GM19193 (cell line): ENCODE data around the gene DENND5A.

Experiments used
- POLR2A ChIP-seq: IDR thresholded peaks from 4 replicates; pipeline ENCODE4 v1.6.1; 2011; ENCODE audit not compliant: insufficient read depth, insufficient read length; ENCODE audit errors: extremely low read depth

Gene DENND5A

DNA sequence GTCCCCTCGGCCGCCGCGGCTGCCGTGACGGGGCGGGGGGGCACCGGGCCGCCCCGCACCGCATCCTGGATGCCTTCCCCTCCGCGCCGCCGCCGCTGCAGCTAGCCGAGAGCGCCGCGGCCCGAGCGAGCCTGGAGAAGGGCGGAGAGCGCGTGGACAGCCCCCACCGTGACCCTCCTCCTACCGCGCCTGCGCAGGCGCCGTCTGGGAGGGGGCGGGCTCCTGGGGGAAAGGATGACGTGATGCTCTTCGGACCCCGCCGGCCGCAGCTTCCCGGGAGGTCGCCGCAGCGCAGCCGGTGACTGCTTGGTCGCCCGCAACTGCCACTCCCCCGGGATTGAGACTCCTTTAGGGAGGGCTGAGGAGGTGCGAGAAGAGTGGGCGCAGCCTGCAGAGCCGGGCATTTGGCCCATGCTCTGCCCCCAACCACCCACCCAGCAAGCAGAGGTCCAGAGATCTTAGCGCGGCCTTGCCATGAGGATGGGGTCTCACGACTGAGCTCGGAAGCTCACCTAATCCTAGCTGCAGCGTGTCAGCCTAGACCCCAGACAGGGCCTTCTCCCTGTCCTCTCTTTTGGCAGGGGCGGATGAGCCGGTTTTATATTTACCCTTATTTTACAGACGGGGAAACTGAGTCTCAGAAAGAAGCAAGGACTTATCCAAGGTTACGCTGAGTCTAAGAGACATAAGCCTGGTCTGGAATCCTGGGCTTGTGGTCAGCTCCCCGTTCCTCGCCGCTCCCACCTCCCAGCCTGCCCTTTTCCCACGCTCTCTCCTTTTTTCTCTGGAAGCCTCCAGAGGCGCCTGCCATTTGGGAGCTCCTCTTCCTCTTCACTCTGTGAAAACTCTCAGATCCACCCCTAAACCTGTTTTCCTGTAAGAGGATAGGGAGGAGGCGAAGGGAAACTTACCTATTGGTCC, at the start of gene DENND5A:
DENND5A (minus strand) TSS at position 140 of the 921 bp plus-strand sequence. CDS start 281 bp downstream, outside the sequence.
- TF ChIP-seq POLR2A, result peak; percentile 49

DNA sequence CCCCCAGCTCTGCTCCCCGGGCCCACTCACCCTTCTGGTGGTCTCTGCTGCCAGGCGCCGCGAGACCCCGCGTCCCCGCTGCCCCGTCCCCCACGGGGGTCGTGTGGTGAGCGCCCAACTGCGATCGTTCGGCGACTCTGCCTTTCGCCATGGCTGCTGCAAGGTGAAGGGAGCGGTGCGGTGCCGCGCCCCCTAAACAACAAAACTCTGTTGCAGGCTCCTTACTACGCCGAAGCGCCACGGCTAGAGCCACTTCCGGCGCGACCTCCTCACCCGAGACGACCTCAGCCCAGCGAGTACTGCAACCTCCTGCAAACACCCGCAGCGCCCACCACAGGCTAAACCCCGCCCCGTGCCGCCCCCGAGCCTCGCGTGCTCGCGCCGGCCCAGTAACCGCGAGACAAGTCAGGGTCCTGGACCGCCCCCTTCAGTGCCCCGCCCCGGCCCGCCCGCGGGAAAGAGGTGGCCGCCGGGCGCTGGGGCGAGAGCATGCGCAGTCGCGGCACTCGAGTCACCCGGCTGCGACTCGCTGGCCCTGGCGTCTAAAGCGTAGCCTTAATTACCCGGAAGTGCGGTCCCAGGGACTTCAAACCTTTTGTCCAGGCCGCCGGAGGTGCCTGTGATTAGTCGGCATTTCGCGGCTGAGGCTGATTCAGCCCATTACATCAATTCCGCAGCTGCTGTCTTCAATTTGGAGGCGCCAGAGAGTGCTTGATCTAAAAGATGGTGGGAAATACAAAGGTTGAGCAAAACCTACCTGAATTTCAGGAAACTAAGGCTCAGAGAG, 49.3 kb upstream of the DENND5A start, which contains the start of gene TMEM41B:
TMEM41B (minus strand) TSS at position 303 of the 787 bp plus-strand sequence; CDS start at position 151, 152 bp downstream.
- TF ChIP-seq POLR2A, result peak; percentile 83

DNA sequence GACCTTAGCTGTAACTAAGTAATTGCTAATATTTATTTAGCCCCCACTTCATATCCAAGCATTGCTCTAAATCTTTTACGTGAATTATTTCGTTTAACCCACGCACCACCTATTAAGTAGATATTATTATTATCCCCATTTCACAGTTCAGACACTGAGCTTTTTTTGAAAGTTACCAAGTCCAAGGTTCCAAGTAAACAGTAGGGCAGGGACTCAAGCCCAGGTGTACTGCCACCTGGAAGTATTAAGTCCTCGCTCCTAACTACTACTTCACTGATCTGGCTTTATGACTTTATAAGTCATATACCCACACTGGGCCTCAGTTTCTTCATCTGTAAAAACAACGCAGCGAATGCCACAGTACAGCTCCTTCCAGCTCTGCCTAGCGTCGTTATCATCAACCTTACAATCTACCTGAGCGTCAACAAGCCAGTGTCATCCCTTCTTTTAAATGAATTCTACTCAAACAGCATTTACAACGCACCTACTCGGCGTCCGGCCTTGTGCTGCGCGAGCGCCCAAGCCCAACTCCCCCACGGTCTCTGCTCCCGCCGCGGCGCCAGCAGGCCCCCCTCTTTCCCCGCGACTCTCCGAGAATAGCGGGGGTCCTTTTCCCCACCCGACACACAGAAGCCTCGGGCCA, 48.6 kb upstream of the DENND5A start:
- TF ChIP-seq POLR2A, result no peak

DNA sequence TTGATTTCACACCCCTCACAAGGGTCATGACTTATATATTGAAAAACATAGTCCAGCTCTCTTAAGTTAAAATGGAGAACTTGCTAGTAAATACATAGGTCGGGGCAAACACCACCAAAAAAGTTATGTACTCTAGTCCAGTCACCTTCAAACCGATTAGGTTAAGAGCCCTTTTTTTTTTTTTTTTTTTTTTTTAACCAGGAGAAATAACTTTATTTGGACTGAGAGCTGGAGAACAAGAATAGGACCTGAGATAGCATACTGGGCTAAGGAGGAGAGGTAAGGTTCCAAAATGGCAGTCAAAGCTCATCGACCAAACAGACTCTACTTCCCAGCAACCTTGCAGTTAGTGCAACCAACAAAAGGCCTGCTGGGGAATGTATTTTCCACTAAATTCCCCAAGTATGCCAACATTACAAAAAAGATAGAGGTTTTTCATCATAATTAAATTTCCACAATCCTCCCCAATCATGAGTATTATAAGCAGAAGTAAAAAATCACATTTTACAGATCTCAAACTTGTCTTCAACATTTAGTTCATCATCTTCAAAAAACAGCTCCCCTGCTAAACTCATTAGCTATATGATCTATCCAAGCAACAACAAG, 45.4 kb upstream of the DENND5A start:
- no peak for TF ChIP-seq POLR2A

DNA sequence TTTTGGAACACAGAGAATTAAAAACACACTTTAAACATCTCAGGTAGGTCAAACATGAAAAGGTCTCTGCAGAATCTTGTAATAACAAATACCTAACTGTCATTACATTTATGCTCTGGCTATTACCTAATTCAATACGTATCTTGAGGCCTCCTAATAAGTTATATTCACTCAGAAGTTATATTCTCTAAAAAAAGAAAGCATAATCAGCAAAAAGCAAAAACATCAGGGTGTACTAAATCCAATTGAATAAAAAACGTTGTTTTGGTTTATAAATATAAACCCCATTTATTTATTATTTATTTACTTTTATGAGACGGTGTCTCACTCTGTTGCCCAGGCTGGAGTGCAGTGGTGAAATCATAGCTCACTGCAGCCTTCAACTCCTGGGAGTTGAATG, 39.0 kb upstream of the DENND5A start:
- no peak for TF ChIP-seq POLR2A

DNA sequence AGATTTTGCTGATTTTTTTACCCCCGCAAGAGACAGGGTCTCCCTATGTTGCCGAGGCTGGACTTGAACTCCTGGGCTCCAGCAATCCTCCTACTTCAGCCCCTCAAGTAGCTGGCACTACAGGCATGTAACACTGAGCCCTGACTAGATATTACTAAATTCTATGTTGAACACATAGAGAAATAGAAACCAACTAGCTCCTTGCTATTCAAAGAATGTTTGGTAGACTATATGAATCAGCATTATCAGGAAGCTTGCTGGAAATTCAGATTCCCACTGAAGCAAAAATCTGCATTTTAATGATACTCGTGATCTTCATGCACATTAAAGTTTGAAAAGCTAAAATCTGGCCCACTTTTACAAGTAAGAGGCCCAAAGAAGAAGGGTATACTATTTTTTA, 37.3 kb upstream of the DENND5A start:
- no peak for TF ChIP-seq POLR2A

DNA sequence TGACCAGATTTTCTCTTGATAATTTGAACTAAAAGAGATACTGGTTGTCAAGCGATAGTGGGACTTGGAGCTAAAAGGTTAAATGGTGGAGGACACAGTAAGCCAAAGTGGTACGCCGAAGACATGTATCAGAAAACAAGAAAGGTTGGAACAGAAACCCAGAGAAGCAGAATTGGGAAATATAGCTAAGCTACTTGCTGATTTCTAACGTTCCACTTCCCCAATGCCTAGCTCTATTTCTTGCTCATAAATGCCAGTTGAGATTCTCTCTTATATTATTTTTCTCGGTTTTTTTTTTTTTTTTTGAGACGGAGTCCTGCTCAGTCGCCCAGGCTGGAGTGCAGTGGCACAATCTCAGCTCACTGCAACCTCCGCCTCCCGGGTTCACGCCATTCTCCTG, 36.6 kb upstream of the DENND5A start:
- TF ChIP-seq POLR2A, result no peak

DNA sequence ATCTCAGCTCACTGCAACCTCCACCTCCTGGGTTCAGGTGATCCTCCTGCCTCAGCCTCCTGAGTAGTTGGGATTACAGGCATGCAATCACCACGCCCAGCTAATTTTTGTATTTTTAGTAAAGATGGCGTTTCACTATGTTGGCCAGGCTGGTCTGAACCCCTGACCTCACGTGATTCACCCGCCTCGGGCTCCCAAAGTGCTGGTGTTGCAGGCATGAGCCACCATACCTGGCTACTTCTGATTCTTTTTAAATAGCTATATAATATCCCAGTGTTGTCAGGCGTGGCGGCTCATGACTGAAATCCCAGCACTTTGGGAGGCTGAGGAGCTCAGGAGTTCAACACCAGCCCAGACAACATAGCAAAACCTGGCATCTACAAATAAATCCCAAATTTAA, 28.5 kb upstream of the DENND5A start:
- no peak for TF ChIP-seq POLR2A

DNA sequence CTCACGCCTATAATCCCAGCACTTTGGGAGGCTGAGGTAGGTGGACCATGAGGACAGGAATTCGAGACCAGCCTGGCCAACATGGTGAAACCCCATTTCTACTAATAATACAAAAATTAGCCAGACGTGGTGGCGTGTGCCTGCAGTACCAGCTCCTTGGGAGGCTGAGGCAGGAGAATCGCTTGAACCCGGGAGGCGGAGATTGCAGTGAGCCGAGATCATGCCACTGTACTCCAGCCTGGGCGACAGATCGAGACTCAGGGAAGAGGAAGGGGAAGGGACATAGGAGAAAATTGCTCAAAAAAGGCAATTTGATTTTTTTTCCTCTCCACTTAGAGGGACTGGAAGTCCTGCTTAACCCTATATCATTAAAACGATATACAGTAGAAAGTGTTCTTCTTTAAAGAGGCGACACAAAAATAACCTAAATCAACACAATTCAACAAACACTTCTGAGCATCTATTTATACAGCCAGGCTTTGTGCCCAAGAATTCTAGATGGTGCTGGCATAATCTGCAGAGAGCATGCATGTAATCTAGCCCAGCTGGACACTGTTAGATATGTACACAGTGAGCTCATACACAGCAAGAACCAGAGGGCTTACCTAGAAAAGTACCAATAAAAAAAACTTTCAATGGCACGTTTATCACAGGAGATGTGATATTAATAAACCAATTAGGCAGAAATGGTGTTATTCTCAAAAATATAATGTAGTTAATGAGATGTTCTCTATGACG, 20.9 kb upstream of the DENND5A start:
- TF ChIP-seq POLR2A, result no peak

DNA sequence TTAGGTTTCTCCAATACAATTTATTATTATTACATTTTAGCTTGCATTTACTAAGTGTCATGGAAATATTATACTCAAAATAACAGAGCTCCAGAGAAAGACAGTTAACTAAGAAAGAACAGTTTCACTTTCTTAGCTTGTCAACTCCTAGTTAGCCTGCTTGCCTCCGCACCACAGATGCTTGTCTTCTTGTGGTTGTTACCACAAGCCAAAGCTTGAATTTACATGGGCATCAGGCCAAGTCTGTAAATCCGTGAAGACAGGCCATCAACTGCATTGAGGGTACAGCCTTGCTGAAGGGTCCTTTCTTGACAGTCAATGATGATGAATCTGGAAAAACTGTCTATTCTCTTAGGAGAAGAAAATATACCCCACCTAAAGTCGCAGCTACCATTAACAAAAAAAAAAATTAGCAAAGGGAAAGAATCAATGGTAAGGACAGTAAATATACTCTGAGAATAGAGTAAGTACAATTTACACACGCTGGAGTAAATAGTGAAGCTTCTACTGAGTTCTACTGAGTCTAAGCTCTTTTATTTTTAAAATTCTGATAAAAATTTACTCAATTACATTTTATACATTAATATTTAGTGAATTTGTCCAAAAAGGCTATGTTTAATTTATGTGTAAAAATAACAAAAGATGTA, 15.6 kb upstream of the DENND5A start:
- TF ChIP-seq POLR2A, result no peak

DNA sequence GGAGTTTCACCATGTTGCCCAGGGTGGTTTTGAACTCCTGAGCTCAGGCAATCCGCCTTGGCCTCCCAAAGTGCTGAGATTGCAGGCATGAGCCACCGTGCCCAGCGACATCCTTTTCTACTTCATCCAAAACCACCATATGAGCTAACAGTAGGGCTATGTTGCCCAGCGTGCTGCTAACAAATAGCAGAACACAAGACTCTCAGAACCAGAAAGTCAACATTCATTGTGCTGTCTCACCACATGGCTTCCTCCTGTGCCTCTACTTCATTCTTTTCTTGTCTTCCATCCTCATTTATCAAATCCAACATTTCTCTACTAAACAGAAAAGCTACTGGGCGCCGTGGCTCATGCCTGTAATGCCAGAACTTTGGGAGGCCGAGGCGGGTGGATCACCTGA, 12.0 kb upstream of the DENND5A start:
- no peak for TF ChIP-seq POLR2A

DNA sequence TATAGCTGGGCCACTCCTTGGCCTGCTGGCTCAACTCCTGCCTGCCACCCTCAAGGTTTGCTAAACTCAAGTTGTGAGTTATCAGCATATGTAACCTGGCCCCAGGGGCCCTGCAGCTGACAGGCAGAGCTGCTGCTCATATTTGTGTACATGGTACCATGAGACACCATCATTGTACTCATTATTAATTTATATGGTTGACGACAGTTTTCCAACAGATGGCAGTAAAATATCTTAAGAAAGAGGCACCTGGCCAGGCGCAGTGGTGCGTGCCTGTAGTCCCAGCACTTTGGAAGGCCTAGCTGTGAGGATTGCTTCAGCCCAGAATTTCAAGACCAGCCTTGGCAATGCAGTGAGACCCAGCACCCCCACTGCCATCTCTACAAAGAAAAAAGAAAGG, 11.4 kb upstream of the DENND5A start:
- TF ChIP-seq POLR2A, result no peak

DNA sequence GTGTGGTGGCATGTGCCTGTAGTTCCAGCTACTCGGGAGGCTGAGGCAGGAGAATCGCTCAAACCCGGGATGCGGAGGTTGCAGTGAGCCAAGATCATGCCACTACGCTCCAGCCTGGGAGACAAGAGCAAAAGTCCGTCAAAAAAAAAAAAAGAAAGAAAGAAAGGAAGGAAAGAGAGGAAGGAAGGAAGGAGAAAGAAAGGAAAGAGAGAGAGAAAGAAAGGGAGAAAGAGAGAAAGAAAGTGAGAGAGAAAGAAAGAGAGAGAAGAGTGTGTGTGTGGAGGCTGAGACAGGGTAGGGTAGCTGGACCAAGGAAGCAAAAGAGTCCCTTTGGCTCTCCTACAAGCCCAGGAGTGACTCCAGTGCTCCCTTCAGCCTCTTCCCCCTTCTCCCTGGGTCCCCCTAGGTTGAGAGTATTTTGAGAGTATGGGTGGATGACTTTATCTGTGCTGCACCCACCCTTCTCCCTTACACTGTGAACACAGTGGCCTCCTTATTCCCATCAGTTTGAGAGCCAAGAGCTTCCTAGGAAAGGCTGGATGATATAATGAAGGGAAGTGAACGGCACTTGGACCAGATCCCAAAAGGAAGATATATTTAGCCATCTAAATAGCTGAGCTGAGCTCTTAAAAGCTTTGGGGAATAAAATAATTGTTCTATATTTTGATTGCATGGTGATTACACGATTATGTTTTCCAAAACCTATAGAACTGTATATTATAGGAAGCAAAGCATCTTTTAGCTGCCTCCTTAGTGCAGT, 9.5 kb upstream of the DENND5A start:
- TF ChIP-seq POLR2A, result no peak
